Upper lobe of left lung (tissue), 4 donors: ENCODE measurements around the gene CROCC.
"Not testable (repeated sequence)": the region's sequence is repeated elsewhere in the genome, so short reads cannot be mapped to it uniquely, and the experiment has no call there.

Source experiments
- CTCF ChIP-seq, 6 experiments: fragments of 450-650 bp in 4 of 6; fragments of 200-600 bp in 2 of 6; sonication (generic) in 2 of 6; IDR thresholded peaks; one replicate each; pipeline ENCODE4 v1.5.1; 2016 to 2019; ENCODE audit warnings: antibody characterized with exemption in 6 of 6
- EP300 ChIP-seq, 4 donors: sonication (generic); formaldehyde crosslinking; IDR thresholded peaks; one replicate each; pipeline ENCODE4 v1.5.1; 2017; ENCODE audit warnings: antibody characterized with exemption in 4 of 4, control low read depth in 2 of 4
- POLR2A ChIP-seq, 4 donors: fragments of 450-650 bp; IDR thresholded peaks; one replicate each; pipeline ENCODE4 v1.5.1; 2016 to 2017; ENCODE audit warnings: antibody characterized with exemption in 4 of 4, mild to moderate bottlenecking in 2 of 4
- POLR2AphosphoS5 ChIP-seq, 2 donors: sonication (generic); formaldehyde crosslinking; IDR thresholded peaks; one replicate each; pipeline ENCODE4 v1.5.1; 2017; ENCODE audit warnings: antibody characterized with exemption in 2 of 2

GRCh38 chr1:16939386-16940180 is 17.9 kb downstream of the CROCC start:
- not testable (repeated sequence) for TF ChIP-seq CTCF, POLR2AphosphoS5, POLR2A, EP300 (IDR thresholded peaks at IDR 0.05)
